Neutrophil (primary cell): ENCODE measurements around the gene TNFRSF6B.
"Not testable (repeated sequence)": the region's sequence is repeated elsewhere in the genome, so short reads cannot be mapped to it uniquely, and the experiment has no call there.

Source experiments
- H3K27ac ChIP-seq: fragments of 200-600 bp; sonication (generic); 2 replicates; pipeline ENCODE4 v1.5.1; 2016; ENCODE audit warnings: mild to moderate bottlenecking, moderate library complexity
- H3K27me3 ChIP-seq: fragments of 200-600 bp; sonication (generic); 2 replicates; pipeline ENCODE4 v1.6.0; 2016; ENCODE audit warnings: mild to moderate bottlenecking
- H3K36me3 ChIP-seq: fragments of 200-600 bp; sonication (generic); 2 replicates; pipeline ENCODE4 v1.5.1; 2017
- H3K4me1 ChIP-seq, 2 experiments: fragments of 200-600 bp in 1 of 2; sonication (generic) in 1 of 2; 1 replicate in 1 of 2; 2 replicates in 1 of 2; pipeline versions ENCODE4 v1.5.1 to v1.6.1; 2013 to 2016; ENCODE audit warnings: low read depth in 1 of 2, low read length in 1 of 2, mild to moderate bottlenecking in 1 of 2, moderate library complexity in 1 of 2; ENCODE audit not compliant: control insufficient read depth in 1 of 2, insufficient read depth in 1 of 2
- H3K4me3 ChIP-seq, 2 experiments: fragments of 200-600 bp in 1 of 2; sonication (generic) in 1 of 2; 1 replicate in 1 of 2; 2 replicates in 1 of 2; pipeline ENCODE4 v1.5.1; 2013 to 2016; ENCODE audit warnings: low read depth in 1 of 2, low read length in 1 of 2, mild to moderate bottlenecking in 1 of 2, moderate library complexity in 1 of 2
- H3K9me3 ChIP-seq: fragments of 200-600 bp; sonication (generic); 2 replicates; pipeline ENCODE4 v1.5.1; 2016
- CTCF ChIP-seq: fragments of 200-600 bp; sonication (generic); IDR thresholded peaks from 2 replicates; pipeline ENCODE4 v1.5.1; 2016; ENCODE audit warnings: antibody characterized with exemption

The TNFRSF6B gene

DNA sequence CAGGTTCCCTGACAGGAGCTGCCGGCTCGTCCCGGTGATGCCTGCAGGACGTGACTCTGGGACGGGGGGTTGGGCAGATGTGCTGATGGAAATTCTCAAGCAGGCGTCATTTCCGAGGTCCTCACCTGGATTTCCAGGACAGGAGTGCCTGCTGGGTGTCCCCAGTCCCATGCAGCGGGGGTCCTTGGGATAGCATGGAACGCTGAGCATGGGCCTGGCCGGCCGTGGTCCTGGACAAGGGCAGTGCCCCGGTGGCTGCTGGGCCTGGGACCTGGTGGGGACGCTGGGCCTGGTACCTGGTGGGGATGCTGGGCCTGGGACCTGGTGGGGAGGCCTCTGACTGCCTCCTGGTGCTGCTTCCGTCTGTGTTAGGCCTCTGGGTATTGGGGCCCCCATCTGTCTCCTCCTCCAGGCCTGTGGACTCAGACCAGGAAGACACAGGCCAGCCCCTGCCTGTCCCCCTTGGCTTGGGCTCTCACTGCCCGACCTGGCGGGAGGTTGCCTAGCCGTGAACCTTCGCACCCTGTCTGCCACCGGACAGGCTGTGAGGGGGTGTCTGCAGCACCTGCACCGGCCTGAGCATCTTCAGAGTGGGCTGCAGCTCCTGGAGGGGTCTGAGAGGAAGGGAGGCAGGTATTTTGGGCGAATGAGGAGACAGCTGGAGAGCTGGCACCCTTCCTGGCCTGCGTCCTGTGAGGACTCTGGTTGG lies 32.2 kb upstream of the TNFRSF6B start:
- peaks cover 42% of the 10 kb centered on the region for H3K36me3 ChIP-seq
- no peak overlapping the region for H3K4me3 ChIP-seq
- H3K27ac ChIP-seq, result no peak overlapping the region
- no peaks in the 10 kb centered on the region for H3K27me3 ChIP-seq
- no peaks in the 10 kb centered on the region for H3K9me3 ChIP-seq
- H3K4me1 ChIP-seq, result peaks cover 8 to 10% of the 10 kb centered on the region in 2 experiments
- no peak for TF ChIP-seq CTCF

GRCh38 chr20:63664861-63665594 lies 31.4 kb upstream of the TNFRSF6B start:
- H3K27me3 ChIP-seq, result no peaks in the 10 kb centered on the region
- no peak for TF ChIP-seq CTCF
- peaks cover 42% of the 10 kb centered on the region for H3K36me3 ChIP-seq
- no peak overlapping the region for H3K4me3 ChIP-seq
- no peak overlapping the region for H3K27ac ChIP-seq
- peaks cover 7 to 8% of the 10 kb centered on the region in 2 experiments for H3K4me1 ChIP-seq
- H3K9me3 ChIP-seq, result no peaks in the 10 kb centered on the region

GRCh38 chr20:63665708-63666107 lies 30.7 kb upstream of the TNFRSF6B start:
- H3K9me3 ChIP-seq, result no peaks in the 10 kb centered on the region
- peak overlapping the region; percentile 35 for H3K27ac ChIP-seq
- H3K4me3 ChIP-seq, result no peak overlapping the region
- no peaks in the 10 kb centered on the region for H3K27me3 ChIP-seq
- peaks cover 7 to 8% of the 10 kb centered on the region in 2 experiments for H3K4me1 ChIP-seq
- TF ChIP-seq CTCF, result no peak
- peaks cover 42% of the 10 kb centered on the region for H3K36me3 ChIP-seq

GRCh38 chr20:63667858-63668257 lies 28.6 kb upstream of the TNFRSF6B start:
- Histone ChIP-seq H3K4me3 (no peak overlapping the region), H3K36me3 (peaks cover 27% of the 10 kb centered on the region), H3K9me3 (no peaks in the 10 kb centered on the region), H3K27ac (no peak overlapping the region), H3K4me1 (peaks cover 7 to 8% of the 10 kb centered on the region in 2 experiments), H3K27me3 (no peaks in the 10 kb centered on the region)
- no peak for TF ChIP-seq CTCF

DNA sequence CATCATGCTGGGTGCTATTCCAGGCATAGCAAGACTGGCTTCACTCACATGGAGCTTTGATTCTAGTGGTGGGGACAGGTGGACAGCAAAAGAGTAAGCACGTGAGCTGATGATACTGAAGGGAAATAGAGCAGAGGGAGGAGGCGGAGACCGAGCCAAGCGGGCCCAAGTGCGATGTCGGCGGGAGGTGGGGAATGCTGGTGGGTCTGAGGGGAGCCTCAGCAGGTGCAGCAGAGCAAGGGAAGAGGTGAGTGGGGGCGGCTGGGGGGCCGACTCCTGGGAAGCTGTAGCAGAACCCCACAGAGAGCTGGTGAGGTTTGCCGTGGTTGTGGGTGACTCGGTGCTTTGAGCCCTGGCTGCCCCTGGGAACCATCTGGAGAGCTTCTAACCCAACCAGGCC lies 28.1 kb upstream of the TNFRSF6B start:
- Histone ChIP-seq H3K27ac (no peak overlapping the region), H3K36me3 (peaks cover 23% of the 10 kb centered on the region), H3K9me3 (no peaks in the 10 kb centered on the region), H3K4me1 (peaks cover 7 to 8% of the 10 kb centered on the region in 2 experiments), H3K27me3 (no peaks in the 10 kb centered on the region), H3K4me3 (no peak overlapping the region)
- TF ChIP-seq CTCF, result no peak

DNA sequence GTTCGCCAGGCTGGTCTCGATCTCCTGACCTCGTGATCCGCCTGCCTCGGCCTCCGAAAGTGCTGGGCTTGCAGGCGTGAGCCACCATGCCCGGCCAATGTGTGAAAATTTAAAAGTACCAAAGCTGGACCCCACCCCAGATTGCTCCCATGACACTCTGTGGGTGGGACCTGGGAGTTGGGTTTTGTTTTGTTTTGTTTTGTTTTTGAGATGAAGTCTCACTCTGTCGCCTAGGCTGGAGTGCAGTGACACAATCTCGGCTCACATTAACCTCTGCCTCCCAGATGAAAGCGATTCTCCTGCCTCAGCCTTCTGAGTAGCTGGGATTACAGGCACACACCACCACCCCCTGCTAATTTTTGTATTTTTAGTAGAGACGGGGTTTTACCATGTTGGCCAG lies 24.8 kb upstream of the TNFRSF6B start:
- not testable (repeated sequence) for H3K27ac ChIP-seq, H3K4me3 ChIP-seq, H3K4me1 ChIP-seq, H3K27me3 ChIP-seq, H3K9me3 ChIP-seq
- peaks cover 33% of the 10 kb centered on the region for H3K36me3 ChIP-seq
